ENCODE measurements around the gene MAGI2.
"Not testable (repeated sequence)": the region's sequence is repeated elsewhere in the genome, so short reads cannot be mapped to it uniquely, and the experiment has no call there.

MAGI2 gene

DNA sequence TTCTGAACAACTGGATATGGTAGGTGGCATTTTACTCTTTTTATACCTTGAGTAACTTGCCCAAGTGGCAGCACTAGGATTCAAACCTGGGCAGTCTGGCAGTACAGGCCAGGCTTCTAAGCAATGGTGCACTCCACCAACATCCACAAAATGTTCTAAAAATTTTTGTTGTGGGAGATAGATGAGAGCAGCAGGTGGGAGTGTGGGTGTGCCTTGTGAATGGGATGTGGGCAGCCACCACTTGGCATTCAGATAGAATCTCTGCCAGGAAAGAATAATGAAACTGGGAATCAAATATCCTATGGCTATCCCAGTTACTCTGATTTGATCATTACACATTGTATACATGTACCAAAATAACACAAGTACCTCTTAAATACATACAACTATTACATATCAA lies 810.7 kb downstream of the MAGI2 start:
- no peak overlapping the region for H3K27ac ChIP-seq
- no peak overlapping the region for H3K4me3 ChIP-seq

DNA sequence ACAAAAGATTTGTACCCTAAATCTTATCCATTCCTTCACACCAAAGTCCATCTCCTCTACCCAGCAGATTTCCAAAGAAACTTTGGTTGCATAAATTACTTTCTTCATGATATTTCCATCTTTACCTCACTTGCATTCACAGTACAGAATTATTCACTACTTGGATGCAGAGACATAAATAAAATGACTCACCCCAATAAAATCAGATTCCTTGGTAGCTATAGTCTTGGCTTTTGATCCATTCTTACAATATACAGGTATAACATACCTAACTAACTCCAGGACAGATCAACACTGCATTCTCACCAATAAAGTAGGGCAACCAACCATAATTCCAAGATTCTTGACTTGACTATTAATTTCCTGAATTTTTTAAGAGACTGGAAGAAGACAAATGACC lies 815.1 kb downstream of the MAGI2 start:
- H3K4me3 ChIP-seq, result no peak overlapping the region
- no peak overlapping the region for H3K27ac ChIP-seq

DNA sequence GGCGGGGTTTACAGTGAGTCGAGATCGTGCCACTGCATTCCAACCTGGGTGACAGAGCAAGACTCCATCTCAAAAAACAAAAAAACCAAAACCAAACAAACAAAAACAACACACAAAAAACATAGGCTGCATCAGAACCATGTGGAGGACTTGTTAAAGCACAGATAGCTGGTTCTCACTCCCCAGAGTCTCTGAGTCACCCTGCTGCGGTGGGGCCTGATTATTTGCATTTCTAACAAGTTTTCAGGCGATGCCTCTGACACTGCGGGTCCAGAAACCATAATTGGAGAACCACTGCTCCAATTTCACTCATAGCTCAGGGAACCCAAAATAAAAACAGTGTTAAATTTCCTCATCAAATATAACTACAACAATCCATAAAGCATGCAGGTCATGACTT lies 816.7 kb downstream of the MAGI2 start:
- H3K4me3 ChIP-seq, result no peak overlapping the region
- no peak overlapping the region for H3K27ac ChIP-seq

DNA sequence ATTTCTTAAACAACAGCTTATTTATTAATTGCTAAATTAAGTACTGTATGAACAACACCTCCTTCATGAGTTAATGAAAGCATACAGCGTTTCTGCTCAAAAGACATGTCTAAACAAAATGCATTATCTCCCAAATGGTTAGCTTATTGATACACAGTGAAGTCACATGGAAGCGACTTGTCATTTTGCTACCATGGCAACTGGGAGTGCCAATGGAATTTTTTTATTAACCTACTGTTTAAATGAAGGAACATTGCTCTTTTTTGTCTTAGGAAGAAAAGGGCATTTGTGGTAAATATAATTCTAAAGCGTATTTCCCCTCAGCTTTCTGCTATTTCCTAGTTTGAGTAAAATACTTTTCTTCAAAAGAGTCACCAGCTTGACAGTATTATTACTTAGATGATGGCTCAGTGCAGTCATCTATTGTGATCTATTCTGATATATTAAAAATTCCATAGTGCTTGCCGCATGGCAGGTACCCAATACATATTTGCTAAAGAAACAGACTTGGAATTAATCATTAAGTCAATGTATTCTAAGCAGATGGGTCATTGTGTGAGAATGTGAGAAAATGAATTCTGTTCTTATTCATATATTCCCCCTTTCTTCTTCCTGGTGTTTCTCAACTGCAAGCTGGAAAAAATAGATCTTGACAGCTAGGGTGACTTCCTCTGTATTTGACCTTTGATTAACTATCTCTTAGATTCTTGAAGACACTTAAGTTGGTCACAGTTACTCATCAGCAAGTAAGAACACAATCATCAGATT lies 818.3 kb downstream of the MAGI2 start:
- Histone ChIP-seq H3K4me3 (no peak overlapping the region), H3K27ac (peak overlapping the region in 1 of 21 experiments; percentile 4)

DNA sequence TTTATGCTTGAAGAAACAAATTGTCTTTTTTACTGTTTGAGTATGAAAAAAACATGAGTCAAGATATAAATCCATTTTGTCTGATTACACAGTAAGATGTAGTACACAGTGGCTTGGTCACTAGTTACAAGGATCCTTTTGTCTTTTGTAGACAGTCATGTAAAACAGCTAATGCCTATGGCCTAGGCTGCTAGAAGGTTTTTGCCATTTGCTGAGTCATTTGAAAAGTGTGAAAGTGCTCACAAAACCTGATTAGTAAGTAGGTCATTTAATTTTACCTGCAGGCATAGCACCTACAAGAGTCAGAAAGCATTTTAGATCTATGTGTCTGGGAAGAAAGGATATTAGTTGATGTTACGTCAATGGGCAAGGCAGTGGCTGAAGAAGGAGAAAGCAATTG lies 819.4 kb downstream of the MAGI2 start:
- Histone ChIP-seq H3K4me3 (no peak overlapping the region), H3K27ac (no peak overlapping the region)

DNA sequence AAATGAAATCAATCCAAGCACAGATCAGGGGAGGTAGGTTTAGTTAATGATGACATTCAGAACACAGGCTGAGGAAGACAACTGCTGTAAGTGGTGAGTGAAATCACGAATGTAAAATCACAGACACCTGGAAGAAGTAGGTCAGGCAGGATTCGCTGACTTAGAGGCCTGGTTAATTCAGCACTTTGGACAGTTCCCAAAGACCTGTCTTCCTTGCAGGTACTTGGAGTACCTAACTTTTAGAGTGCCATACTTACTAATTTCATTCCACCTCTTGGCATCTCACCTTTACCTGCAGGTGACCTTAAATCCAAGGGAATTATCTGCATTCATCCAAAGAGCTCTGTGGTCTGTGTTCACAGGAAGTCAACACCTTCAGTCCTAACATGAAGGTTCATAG lies 832.5 kb downstream of the MAGI2 start:
- Histone ChIP-seq H3K4me3 (no peak overlapping the region), H3K27ac (no peak overlapping the region)

DNA sequence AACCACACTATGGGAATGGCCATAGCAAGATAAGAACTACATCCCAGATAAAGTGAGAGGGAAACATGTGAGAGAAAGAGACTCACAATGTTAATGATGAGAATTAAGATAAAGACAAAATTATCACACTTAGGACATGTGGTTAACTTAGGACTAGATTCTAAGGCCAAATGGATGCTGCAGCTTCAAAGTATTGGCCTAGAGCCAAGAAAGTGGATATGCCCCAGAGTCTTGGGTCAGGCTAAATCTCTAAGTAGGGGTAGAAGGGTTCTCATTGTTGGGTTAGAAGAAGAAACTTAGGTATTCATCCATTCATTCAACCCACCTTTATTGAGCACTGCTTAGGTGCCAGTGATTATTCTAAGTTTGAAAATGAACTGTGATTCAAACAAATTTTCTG lies 836.9 kb downstream of the MAGI2 start:
- no peak overlapping the region for H3K4me3 ChIP-seq
- no peak overlapping the region for H3K27ac ChIP-seq

DNA sequence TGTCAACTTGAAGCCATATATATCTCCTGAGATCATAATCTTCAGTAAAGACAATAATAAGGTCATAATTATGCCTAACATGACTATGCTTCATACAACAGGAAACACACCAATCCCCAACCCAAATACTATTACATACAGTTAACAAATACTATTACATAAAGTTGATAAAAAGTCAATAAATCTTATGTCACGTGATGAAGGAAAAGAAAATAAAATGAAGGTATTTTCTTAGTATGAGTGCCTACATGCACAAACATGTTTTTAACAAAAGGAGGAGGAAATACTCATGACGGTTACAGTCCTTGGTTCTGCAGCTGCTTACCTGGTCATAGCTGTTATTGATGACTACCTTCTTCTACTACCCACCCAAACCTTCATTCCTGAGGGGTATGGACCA lies 844.2 kb downstream of the MAGI2 start:
- Histone ChIP-seq H3K4me3 (no peak overlapping the region), H3K27ac (no peak overlapping the region)

DNA sequence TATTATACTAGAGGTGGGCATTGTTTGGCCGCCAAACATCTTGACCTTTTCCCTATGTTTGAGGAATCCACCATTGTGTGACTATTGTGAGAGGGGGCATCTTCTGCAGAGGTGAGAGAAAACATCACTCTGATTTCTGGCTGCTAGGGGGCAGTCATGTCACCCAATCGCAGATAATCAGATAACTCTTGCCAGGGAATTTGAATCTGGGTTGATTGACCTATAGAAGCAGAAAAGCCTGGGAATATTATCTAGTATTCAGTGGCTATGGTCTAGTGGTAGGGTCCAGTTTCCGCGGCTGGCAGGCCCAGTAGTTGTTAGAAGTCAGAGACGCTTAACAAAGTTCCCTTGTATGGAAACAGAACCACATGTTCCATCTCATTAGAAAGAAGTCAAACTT lies 846.4 kb downstream of the MAGI2 start:
- H3K4me3 ChIP-seq, result no peak overlapping the region
- no peak overlapping the region for H3K27ac ChIP-seq

DNA sequence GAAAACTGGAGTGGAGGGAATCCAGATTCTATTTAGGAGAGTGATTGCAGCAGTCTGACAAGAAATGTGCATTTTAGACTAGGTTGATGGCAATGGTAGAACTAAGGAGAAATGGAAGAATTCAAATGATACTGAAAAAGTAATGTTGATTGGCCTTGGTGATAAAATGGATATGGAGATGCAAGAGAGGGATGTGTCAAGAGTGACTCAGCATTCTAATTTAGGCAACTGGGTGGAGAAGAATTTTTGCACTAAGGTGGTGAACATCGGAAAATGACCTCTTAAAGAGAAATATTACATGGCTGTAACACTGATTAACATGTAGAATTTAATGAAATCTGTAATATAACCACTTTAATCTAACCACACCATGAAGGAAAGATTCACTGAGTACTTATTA lies 848.3 kb downstream of the MAGI2 start:
- no peak overlapping the region for H3K4me3 ChIP-seq
- no peak overlapping the region for H3K27ac ChIP-seq

DNA sequence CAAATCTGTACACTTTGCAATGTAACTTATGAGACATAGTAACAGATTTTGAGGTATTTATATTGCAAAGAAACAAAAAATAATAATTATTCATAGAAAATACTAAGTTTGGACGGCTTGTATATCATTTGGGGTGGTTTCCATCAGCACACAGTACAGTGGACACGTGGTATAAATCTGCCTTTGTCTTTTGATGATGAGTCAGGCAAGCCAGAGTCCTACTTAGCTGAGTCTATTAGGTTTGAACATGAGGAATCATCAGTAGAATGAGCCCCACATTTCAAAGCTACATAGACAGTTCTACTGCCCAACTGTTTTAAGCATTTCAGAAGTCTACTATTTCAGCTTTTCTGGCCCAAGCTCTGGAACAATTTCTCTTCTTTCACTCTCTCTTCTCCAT lies 851.7 kb downstream of the MAGI2 start:
- Histone ChIP-seq H3K27ac (no peak overlapping the region), H3K4me3 (no peak overlapping the region)

DNA sequence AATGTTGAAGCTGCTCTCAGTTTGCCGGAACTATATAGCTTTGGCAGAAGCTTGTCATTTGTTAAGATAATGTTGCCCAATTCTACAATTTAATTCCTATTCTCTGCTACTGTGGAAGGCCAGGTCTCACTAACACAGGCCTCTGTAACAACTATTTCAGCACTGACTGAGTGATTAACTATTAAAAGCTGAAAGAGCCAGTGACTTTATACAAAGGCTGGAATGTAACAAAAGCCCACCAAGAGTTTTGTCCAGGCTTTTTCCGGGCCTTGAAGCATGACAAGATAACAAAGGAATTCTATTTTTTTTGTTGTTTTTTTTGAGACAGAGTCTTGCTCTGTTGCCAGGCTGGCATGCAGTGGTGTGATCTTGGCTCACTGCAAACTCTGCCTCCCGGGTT lies 859.3 kb downstream of the MAGI2 start:
- no peak overlapping the region for H3K4me3 ChIP-seq
- H3K27ac ChIP-seq, result no peak overlapping the region

DNA sequence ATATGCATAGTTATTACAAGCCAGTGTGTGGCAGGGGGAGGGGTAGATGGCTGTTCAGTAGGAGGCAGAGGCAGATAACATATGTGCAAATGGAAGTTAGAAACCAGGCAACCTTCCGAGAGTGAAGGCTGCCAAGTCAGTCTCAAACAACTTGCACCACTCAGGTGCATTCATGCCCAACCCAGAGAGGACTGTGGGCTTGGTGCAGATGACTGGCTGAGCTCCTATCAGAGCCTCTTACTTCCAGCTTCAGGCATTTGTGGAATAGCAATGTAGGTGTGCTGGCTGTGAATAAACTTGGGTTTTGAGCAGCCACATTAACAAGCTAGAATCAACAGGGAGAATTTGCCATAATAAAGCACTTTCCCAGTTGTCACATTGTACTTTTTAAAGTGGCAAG lies 865.1 kb downstream of the MAGI2 start:
- H3K27ac ChIP-seq, result no peak overlapping the region
- no peak overlapping the region for H3K4me3 ChIP-seq

DNA sequence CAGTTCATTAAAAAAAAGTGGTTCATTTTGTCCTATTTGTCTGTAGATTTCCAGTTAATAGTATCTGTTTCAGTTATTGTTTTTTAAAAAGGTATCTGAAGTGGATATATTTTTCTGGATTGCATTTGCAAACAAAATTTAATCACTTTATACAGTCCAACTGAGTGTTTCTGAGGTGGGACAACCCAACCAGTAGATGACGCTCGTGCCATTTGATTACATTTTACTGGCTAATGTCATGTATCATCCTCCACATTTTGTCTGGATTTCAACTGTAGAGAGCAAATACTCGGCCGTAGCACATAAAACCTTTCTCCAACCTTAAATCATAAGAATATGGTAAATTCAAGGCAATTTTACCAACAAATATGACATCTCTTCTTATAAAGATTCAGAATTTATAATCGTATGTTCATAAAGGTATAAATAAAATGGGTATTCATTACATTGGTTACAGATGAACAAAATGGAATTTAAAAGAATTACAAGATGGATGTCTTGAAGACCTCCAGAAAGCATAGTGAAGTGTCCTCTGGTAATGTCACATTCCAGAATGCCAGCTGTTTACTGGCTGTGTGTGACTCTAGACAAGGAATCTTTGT lies 865.9 kb downstream of the MAGI2 start:
- Histone ChIP-seq H3K27ac (no peak overlapping the region), H3K4me3 (no peak overlapping the region)

DNA sequence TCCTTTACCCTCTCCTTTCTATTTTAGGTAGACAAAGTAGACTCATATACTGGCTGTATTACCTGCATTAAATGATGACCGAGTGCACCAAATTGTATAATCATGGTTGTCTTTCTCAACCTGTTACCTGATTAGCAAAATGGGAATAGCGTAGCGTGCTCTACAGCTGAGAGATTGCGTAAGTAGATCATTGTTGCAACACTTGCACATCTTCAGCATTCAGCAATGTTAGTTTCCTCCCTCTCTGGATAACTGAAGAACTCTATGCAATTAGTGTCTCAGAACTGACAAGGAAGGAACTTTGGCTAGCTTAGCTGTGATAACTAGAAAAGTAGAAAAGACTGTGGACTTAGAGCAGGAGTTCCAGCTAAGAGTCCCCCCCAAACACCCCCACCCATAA lies 867.5 kb downstream of the MAGI2 start:
- Histone ChIP-seq H3K4me3 (no peak overlapping the region), H3K27ac (no peak overlapping the region)

DNA sequence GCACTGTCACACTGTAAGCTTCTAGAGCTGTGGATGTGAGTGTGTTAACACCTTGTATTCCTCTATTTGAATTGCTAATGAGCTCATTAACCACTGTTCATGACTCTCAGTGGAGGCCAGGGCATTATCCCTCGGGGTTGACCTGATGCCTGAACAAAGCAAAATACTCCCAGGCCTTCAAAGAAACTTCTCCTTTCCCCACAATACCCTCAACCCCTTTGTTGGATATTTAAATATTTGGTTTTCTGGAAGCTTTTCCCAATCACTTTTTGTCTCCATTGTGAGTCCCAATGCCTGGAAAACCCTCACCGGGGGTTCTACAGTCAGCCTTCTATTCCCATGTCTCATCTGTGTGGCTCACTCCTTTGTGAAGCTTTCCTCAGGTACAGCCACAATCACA lies 874.8 kb downstream of the MAGI2 start:
- Histone ChIP-seq H3K27ac (no peak overlapping the region), H3K4me3 (no peak overlapping the region)

DNA sequence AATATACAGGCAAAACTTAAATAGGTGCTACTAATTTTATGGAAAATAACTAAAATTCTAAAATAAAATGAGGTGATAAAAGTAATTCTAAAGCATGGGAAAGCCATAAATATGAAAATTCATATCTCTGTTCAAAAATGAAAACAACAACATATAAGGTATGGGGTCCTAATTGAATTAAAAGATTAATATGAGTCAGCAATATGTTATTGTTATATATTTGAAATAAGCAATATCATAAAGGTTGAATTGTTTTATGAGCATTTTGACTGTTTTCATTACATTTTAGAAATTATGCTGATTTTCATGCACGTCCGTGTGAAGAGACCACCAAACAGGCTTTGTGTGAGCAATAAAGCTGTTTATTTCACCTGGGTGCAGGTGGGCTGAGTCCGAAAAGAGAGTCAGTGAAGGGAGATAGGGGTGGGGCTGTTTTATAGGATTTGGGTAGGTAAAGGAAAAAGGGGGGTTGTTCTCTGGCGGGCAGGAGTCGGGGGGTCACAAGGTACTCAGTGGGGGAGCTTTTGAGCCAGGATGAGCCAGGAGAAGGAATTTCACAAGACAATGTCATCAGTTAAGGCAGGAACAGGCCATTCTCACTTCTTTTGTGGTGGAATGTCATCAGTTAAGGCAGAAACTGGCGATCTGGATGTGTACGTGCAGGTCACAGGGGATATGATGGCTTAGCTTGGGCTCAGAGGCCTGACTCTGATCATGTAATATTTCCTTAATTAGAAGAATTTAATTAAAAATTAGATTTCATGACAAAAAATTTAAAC lies 876.1 kb downstream of the MAGI2 start:
- not testable (repeated sequence) for H3K4me3 ChIP-seq, H3K27ac ChIP-seq

DNA sequence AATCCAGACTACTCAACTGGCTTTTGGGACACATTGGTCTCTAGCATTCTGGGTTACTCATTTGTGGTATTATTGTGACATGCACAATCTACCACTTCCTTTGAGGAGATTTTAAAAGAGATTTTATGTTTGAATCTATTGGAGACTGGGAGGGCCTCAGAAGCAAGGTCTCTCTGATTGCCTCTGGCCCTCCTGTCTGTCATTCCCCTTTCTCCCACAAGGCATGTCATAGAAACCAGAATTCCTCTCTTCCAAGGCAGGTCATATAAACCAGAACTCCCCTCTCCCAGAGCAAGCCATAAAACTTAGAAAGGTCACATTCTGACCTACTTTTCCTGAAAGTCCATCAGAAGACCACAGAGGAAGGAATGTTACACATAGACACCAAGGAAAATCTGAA lies 877.2 kb downstream of the MAGI2 start:
- Histone ChIP-seq H3K27ac (no peak overlapping the region), H3K4me3 (no peak overlapping the region)

DNA sequence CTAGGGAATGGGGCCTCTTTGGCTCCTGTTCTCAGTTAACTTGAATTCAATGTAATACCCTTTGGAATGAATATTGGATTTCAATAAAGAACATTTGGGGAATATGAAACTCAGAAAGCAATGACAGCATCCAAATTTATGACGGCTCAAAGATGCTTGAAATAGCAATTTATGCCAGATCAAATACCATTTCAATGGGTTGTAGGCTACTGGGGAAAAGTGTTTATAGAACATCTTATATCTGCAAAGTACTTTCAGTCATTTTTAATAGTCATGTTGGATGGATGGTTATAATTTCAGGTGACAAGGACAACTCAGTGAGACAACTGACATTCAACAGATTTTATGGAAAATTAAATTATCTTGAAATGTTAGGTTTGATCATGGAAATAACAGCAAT lies 882.2 kb downstream of the MAGI2 start:
- no peak overlapping the region for H3K27ac ChIP-seq
- no peak overlapping the region for H3K4me3 ChIP-seq

DNA sequence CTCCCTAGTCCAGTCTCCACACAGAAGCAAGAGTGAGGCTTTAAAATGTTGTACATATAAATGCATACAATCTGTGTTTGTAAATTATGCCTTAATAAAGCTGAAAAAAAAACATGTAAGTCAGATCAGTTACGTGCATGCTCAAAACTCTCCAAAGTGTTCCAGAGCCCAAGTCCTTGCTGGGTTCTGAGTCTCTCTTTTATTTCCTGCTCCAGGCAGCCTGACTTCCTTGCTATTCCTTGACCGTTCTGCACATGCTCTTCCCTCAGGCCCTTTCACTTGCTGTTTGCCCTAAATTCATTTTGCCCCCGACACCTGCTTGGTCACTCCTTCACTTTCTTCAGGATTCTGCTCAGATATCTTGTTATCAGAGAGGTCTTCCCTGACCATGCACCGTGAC lies 884.8 kb downstream of the MAGI2 start:
- H3K4me3 ChIP-seq, result no peak overlapping the region
- H3K27ac ChIP-seq, result no peak overlapping the region

DNA sequence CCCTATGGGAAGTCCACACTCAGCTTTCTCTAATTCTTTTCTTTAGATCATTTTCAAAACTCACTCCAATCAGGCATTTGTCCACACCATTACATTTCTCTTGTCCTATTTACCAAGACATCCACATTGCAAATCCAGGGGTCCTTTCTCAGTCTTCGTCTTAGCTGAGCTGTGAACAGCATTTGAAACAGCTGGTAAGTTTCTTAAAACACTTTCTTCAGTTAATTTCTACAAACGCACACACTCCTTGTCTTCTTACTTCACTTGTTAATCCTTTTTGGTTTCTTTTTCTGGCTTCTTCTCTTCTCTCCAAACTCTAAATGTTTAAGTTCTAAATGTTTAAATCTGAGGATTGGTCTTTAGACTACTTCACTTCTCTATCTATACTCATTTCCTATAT lies 885.6 kb downstream of the MAGI2 start:
- Histone ChIP-seq H3K27ac (no peak overlapping the region), H3K4me3 (no peak overlapping the region)
